Keratinocyte (primary cell): ENCODE measurements around the gene ATP1A2. TPM values are rescaled to one million over a fixed set of nuclear protein-coding genes. Genes with fewer than 3 reads are reported as not detected.

Experiments
- DNase-seq: peaks from one replicate; pipeline ENCODE4 v3.0.0-alpha.2; 2011; ENCODE audit warnings: low read depth, missing footprints, low spot score
- FAIRE-seq: peaks from 2 replicates; lab custom pipeline; 2011; peaks lifted over from hg19 to GRCh38; lab: Jason Lieb, UNC
- H2AFZ ChIP-seq: 2 replicates; pipeline ENCODE4 v1.6.0; 2012; ENCODE audit warnings: low read length, control low read depth, inconsistent platforms; ENCODE audit not compliant: control insufficient read depth
- H3K27ac ChIP-seq: 2 replicates; pipeline ENCODE4 v1.5.1; 2011; ENCODE audit warnings: low read length; ENCODE audit not compliant: control insufficient read depth, insufficient read depth
- H3K27me3 ChIP-seq: 3 replicates; pipeline ENCODE4 v1.6.0; 2011; ENCODE audit warnings: low read length; ENCODE audit not compliant: control insufficient read depth, insufficient read depth; ENCODE audit errors: extremely low read depth
- H3K36me3 ChIP-seq, 2 experiments: 2 replicates in 1 of 2; 3 replicates in 1 of 2; pipeline ENCODE4 v1.5.1; 2011; ENCODE audit warnings: low read length in 2 of 2, mild to moderate bottlenecking in 1 of 2; ENCODE audit not compliant: control insufficient read depth in 2 of 2, insufficient read depth in 2 of 2; ENCODE audit errors: extremely low read depth in 1 of 2
- H3K4me1 ChIP-seq: 3 replicates; pipeline ENCODE4 v1.5.1; 2011; ENCODE audit warnings: low read length; ENCODE audit not compliant: control insufficient read depth, insufficient read depth; ENCODE audit errors: extremely low read depth
- H3K4me2 ChIP-seq: 3 replicates; pipeline ENCODE4 v1.6.0; 2011; ENCODE audit warnings: low read depth, low read length; ENCODE audit not compliant: control insufficient read depth, insufficient read depth; ENCODE audit errors: extremely low read depth
- H3K4me3 ChIP-seq, 3 experiments: fragments of 200-600 bp in 1 of 3; sonication (generic) in 1 of 3; 2 replicates in 2 of 3; 3 replicates in 1 of 3; pipeline ENCODE4 v1.5.1; 2011 to 2016; ENCODE audit warnings: low read length in 3 of 3, mild to moderate bottlenecking in 3 of 3, control low read depth in 2 of 3, inconsistent platforms in 1 of 3, low read depth in 1 of 3, mixed read lengths in 1 of 3, mixed run types in 1 of 3, moderate library complexity in 1 of 3; ENCODE audit not compliant: control insufficient read depth in 2 of 3, insufficient read depth in 2 of 3; ENCODE audit errors: extremely low read depth in 1 of 3
- H3K79me2 ChIP-seq: 2 replicates; pipeline ENCODE4 v1.6.0; 2012; ENCODE audit warnings: low read length; ENCODE audit not compliant: control insufficient read depth, insufficient read depth
- H3K9ac ChIP-seq: 3 replicates; pipeline ENCODE4 v1.6.0; 2011; ENCODE audit warnings: low read length; ENCODE audit not compliant: control insufficient read depth, insufficient read depth; ENCODE audit errors: extremely low read depth
- H3K9me1 ChIP-seq: 3 replicates; pipeline ENCODE4 v1.6.0; 2011; ENCODE audit warnings: low read length; ENCODE audit not compliant: control insufficient read depth, insufficient read depth; ENCODE audit errors: extremely low read depth
- H3K9me3 ChIP-seq: 2 replicates; pipeline ENCODE4 v1.5.1; 2012; ENCODE audit warnings: low read depth, low read length; ENCODE audit not compliant: control insufficient read depth
- H4K20me1 ChIP-seq: 3 replicates; pipeline ENCODE4 v1.6.0; 2011; ENCODE audit warnings: low read length; ENCODE audit not compliant: control insufficient read depth, insufficient read depth; ENCODE audit errors: extremely low read depth
- CTCF ChIP-seq, 3 experiments: IDR thresholded peaks in 1 of 3; conservative IDR thresholded peaks in 1 of 3; optimal IDR thresholded peaks in 1 of 3; 2 replicates in 2 of 3; 3 replicates in 1 of 3; pipeline versions ENCODE3 to v1.5.1; 2011; ENCODE audit warnings: low read length in 3 of 3, mild to moderate bottlenecking in 3 of 3, moderate library complexity in 2 of 3, control low read depth in 1 of 3, inconsistent platforms in 1 of 3; ENCODE audit not compliant: insufficient read depth in 2 of 3; ENCODE audit errors: extremely low read depth in 1 of 3
- EZH2 ChIP-seq: IDR thresholded peaks from one replicate; pipeline ENCODE4 v1.6.1; 2012; ENCODE audit warnings: inconsistent platforms, mild to moderate bottlenecking, low read length, moderate library complexity
- dilution Hi-C: fragments of 300-500 bp; cut with MboI; formaldehyde crosslinking; loops from one replicate; pipeline ENCODE4 v1.7.0; 2020; ENCODE audit warnings: low sequenced_read_pairs; ENCODE audit not compliant: extremely low pct_ligation_motif_present
- polyA plus RNA-seq, 5 experiments: library from polyadenylated mRNA; depleted of rRNA in 3 of 5; stranded (reverse) in 3 of 5; stranded (forward) in 1 of 5; unstranded in 1 of 5; fragments of >200 nt; gene quantifications; 1 replicate in 1 of 5; 2 replicates in 3 of 5; 3 replicates in 1 of 5; pipeline versions ENCODE4 v1.2.1 to v1.2.3, GENCODE V29; 2011 to 2012; ENCODE audit warnings: missing spikeins in 2 of 5, low read depth in 1 of 5, low replicate concordance in 1 of 5

Gene ATP1A2
- polyA plus RNA-seq, 1 donor (not counting 4 experiments of a cell fraction or from before 2014, with no cell fraction given) = not detected

GRCh38 chr1:160163615-160164014 is 48.1 kb downstream of the ATP1A2 start:
- no peak overlapping the region for H3K9ac ChIP-seq
- dilution Hi-C loops = no loop called here
- no peak overlapping the region for H3K4me2 ChIP-seq
- H2AFZ ChIP-seq = no peak overlapping the region
- H3K9me1 ChIP-seq = no peaks in the 10 kb centered on the region
- TF ChIP-seq EZH2 (no peak), CTCF (optimal IDR thresholded peaks at IDR 0.05 in 1 of 3, IDR thresholded peaks at IDR 0.05 in 1 of 3, conservative IDR thresholded peaks at IDR 0.05 in 1 of 3; ENCODE audit: extremely low read depth in 1 of 3, insufficient read depth in 2 of 3, low read length in 3 of 3) (no peak)
- DNase-seq (no peak), FAIRE-seq (no peak)
- H3K4me3 ChIP-seq = no peak overlapping the region
- H3K4me1 ChIP-seq = no peaks in the 10 kb centered on the region
- no peaks in the 10 kb centered on the region for H4K20me1 ChIP-seq
- H3K27ac ChIP-seq = no peak overlapping the region
- H3K79me2 ChIP-seq = no peaks in the 10 kb centered on the region
- no peaks in the 10 kb centered on the region for H3K9me3 ChIP-seq
- peaks cover 5% of the 10 kb centered on the region for H3K27me3 ChIP-seq
- H3K36me3 ChIP-seq = no peaks in the 10 kb centered on the region

- Histone ChIP-seq H3K27ac (no peak overlapping the region), H3K4me3 (no peak overlapping the region), H3K9me3 (no peaks in the 10 kb centered on the region), H3K36me3 (no peaks in the 10 kb centered on the region), H3K9me1 (no peaks in the 10 kb centered on the region), H3K27me3 (peaks cover 5% of the 10 kb centered on the region), H2AFZ (no peak overlapping the region), H3K79me2 (no peaks in the 10 kb centered on the region), H3K4me1 (no peaks in the 10 kb centered on the region), H3K4me2 (no peak overlapping the region), H3K9ac (no peak overlapping the region), H4K20me1 (no peaks in the 10 kb centered on the region)
- no peak for TF ChIP-seq CTCF (optimal IDR thresholded peaks at IDR 0.05 in 1 of 3, IDR thresholded peaks at IDR 0.05 in 1 of 3, conservative IDR thresholded peaks at IDR 0.05 in 1 of 3; ENCODE audit: extremely low read depth in 1 of 3, insufficient read depth in 2 of 3, low read length in 3 of 3)
- no peak for TF ChIP-seq EZH2
- FAIRE-seq = no peak
- dilution Hi-C loops = no loop called here
- DNase-seq = no peak
Measured at GRCh38 chr1:160164121-160164520, 48.6 kb downstream of the ATP1A2 start.
